ENCODE results near the gene WNK1.

- TF ChIP-seq CTCF (IDR thresholded peaks at IDR 0.05; ENCODE audit: insufficient read depth, low read depth, low read length) (no peak), EZH2 (IDR thresholded peaks at IDR 0.05; ENCODE audit: insufficient read depth, low read length) (no peak)
These were observed 42.9 kb downstream of the WNK1 start for GRCh38 chr12:795305-795704.

Data from astrocyte (in vitro differentiated cells and primary cell).